HepG2 (cell line): ENCODE measurements around the gene LRRC4C.

Source experiments
- ATF3 ChIP-seq: sonication (generic); formaldehyde crosslinking; IDR thresholded peaks from 2 replicates; pipeline ENCODE4 v1.4.0; 2020; ENCODE audit warnings: missing genetic modification reagents
- CBFB ChIP-seq: sonication (generic); formaldehyde crosslinking; IDR thresholded peaks from 2 replicates; pipeline ENCODE4 v1.4.0; 2020; ENCODE audit warnings: missing genetic modification reagents
- HDAC2 ChIP-seq: sonication (generic); formaldehyde crosslinking; IDR thresholded peaks from 2 replicates; pipeline ENCODE4 v1.4.0; 2020; ENCODE audit warnings: missing genetic modification reagents
- MAZ ChIP-seq, 2 experiments: sonication (generic) in 1 of 2; formaldehyde crosslinking in 1 of 2; IDR thresholded peaks; 2 replicates each; pipeline versions ENCODE4 v1.5.0 to v1.6.1; 2012 to 2020; ENCODE audit warnings: low read depth in 2 of 2, mild to moderate bottlenecking in 2 of 2, borderline replicate concordance in 1 of 2, improper control_type of control experiment in 1 of 2, low read length in 1 of 2, missing genetic modification reagents in 1 of 2, moderate library complexity in 1 of 2
- NFYC ChIP-seq: IDR thresholded peaks from 2 replicates; pipeline ENCODE4 v1.6.1; 2016; ENCODE audit warnings: missing genetic modification reagents, missing compliant biosample characterization
- NONO ChIP-seq, 2 experiments: fragments of 450-650 bp in 1 of 2; sonication (generic) in 1 of 2; formaldehyde crosslinking in 1 of 2; IDR thresholded peaks in 1 of 2; conservative IDR thresholded peaks in 1 of 2; 2 replicates each; pipeline versions ENCODE4 v1.6.1 to v1.8.0; 2017 to 2022; ENCODE audit warnings: mild to moderate bottlenecking in 1 of 2, missing genetic modification reagents in 1 of 2, moderate library complexity in 1 of 2
- POLR2AphosphoS5 ChIP-seq: IDR thresholded peaks from 2 replicates; pipeline ENCODE4 v1.6.1; 2012; ENCODE audit warnings: low read depth, low read length
- RFX5 ChIP-seq: IDR thresholded peaks from 2 replicates; pipeline ENCODE4 v1.6.1; 2011; ENCODE audit warnings: low read depth, low read length, improper control_type of control experiment
- XBP1 ChIP-seq: sonication (generic); formaldehyde crosslinking; IDR thresholded peaks from 2 replicates; pipeline ENCODE4 v1.5.0; 2020; ENCODE audit warnings: missing genetic modification reagents
- TF ChIP-seq, protein P1 (sequence below): sonication (generic); formaldehyde crosslinking; IDR thresholded peaks from 2 replicates; pipeline ENCODE4 v1.9.0; 2021; ENCODE audit warnings: missing genetic modification reagents, mild to moderate bottlenecking, borderline replicate concordance

DNA sequence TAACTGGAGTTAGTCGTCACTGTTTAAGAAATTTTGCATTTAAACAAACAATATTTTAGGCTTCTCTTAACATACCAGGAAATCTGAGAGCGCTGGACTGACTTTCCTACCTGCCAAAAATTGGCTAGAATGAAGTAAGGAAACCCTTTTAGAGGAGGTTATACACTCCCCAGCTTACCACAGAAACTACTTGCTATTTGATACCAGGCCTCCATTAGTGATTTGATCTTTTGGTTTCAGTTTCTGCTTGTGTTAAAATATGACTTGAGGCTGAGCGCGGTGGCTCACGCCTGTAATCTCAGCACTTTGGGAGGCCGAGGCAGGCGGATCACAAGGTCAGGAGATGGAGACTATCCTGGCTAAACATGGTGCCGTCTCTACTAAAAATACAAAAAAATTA, 419.9 kb downstream of the LRRC4C start:
- TF ChIP-seq NONO (IDR thresholded peaks at IDR 0.05) (no peak), NONO (CRISPR knock-in tag; conservative IDR thresholded peaks at IDR 0.05) (no peak), MAZ (IDR thresholded peaks at IDR 0.05; ENCODE audit: borderline replicate concordance, low read depth, low read length) (no peak), MAZ (CRISPR knock-in tag; IDR thresholded peaks at IDR 0.05; ENCODE audit: low read depth) (no peak), XBP1 (no peak), CBFB (no peak), ATF3 (no peak), RFX5 (no peak), POLR2AphosphoS5 (no peak), NFYC (CRISPR knock-in tag) (no peak), HDAC2 (CRISPR knock-in tag) (no peak)
- TF ChIP-seq, protein P1, sequence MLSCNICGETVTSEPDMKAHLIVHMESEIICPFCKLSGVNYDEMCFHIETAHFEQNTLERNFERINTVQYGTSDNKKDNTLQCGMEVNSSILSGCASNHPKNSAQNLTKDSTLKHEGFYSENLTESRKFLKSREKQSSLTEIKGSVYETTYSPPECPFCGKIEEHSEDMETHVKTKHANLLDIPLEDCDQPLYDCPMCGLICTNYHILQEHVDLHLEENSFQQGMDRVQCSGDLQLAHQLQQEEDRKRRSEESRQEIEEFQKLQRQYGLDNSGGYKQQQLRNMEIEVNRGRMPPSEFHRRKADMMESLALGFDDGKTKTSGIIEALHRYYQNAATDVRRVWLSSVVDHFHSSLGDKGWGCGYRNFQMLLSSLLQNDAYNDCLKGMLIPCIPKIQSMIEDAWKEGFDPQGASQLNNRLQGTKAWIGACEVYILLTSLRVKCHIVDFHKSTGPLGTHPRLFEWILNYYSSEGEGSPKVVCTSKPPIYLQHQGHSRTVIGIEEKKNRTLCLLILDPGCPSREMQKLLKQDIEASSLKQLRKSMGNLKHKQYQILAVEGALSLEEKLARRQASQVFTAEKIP, result no peak
